Left kidney (tissue), 8 donors: ENCODE measurements around the gene ARPC2. TPM values are rescaled to one million over a fixed set of nuclear protein-coding genes. Genes with fewer than 3 reads are reported as not detected.
"Not testable (repeated sequence)": the region's sequence is repeated elsewhere in the genome, so short reads cannot be mapped to it uniquely, and the experiment has no call there.

Experiments used
- DNase-seq: peaks from one replicate; pipeline ENCODE4 v3.0.0-alpha.2; 2013
- long read RNA-seq, 8 donors: transcript quantifications; one replicate each; lab custom pipeline, GENCODE V29; 2026
- polyA plus RNA-seq: library from polyadenylated mRNA; unstranded; fragments of 120-200 nt; gene quantifications from one replicate; pipeline ENCODE4 v1.2.1, GENCODE V29; 2013; ENCODE audit not compliant: insufficient read length

Gene ARPC2
- 260 TPM for polyA plus RNA-seq
- long read RNA-seq, donor 1, transcript ARPC2-202 (11 exons, 1,505 nt), result major isoform, 137 of 379 reads
- long read RNA-seq, donor 1, transcript ARPC2-201 (10 exons, 1,605 nt), result minor isoform, 10 of 379 reads
- long read RNA-seq, donor 1, transcript ARPC2-216 (2 exons, 550 nt), result minor isoform, 16 of 379 reads
- long read RNA-seq, donor 1, partial matches to known transcripts, result 202 of 379 reads
- long read RNA-seq, donor 1, other reads (novel, unspliced or antisense), result 5 of 379 reads
- long read RNA-seq, donor 2, transcript ARPC2-209 (7 exons, 2,226 nt), result minor isoform, 6 of 201 reads
- long read RNA-seq, donor 2, transcript ARPC2-201 (10 exons, 1,605 nt), result minor isoform, 14 of 201 reads
- long read RNA-seq, donor 2, transcript ARPC2-216 (2 exons, 550 nt), result minor isoform, 6 of 201 reads
- long read RNA-seq, donor 2, transcript ARPC2-202 (11 exons, 1,505 nt), result major isoform, 73 of 201 reads
- long read RNA-seq, donor 2, partial matches to known transcripts, result 100 of 201 reads
- long read RNA-seq, donor 2, other reads (novel, unspliced or antisense), result 0 of 201 reads
- long read RNA-seq, donor 3, transcript ARPC2-216 (2 exons, 550 nt), result minor isoform, 6 of 202 reads
- long read RNA-seq, donor 3, transcript ARPC2-201 (10 exons, 1,605 nt), result minor isoform, 9 of 202 reads
- long read RNA-seq, donor 3, transcript ARPC2-202 (11 exons, 1,505 nt), result major isoform, 74 of 202 reads
- long read RNA-seq, donor 3, partial matches to known transcripts, result 109 of 202 reads
- long read RNA-seq, donor 3, other reads (novel, unspliced or antisense), result 0 of 202 reads
- long read RNA-seq, donor 4, transcript ARPC2-202 (11 exons, 1,505 nt), result minor isoform, 7 of 16 reads
- long read RNA-seq, donor 4, transcript ARPC2-216 (2 exons, 550 nt), result major isoform, 8 of 16 reads
- long read RNA-seq, donor 4, partial matches to known transcripts, result 0 of 16 reads
- long read RNA-seq, donor 4, other reads (novel, unspliced or antisense), result 0 of 16 reads
- long read RNA-seq, donor 5, transcript ARPC2-202 (11 exons, 1,505 nt), result major isoform, 176 of 322 reads
- long read RNA-seq, donor 5, transcript ARPC2-209 (7 exons, 2,226 nt), result minor isoform, 5 of 322 reads
- long read RNA-seq, donor 5, transcript ARPC2-201 (10 exons, 1,605 nt), result minor isoform, 18 of 322 reads
- long read RNA-seq, donor 5, transcript ARPC2-216 (2 exons, 550 nt), result minor isoform, 11 of 322 reads
- long read RNA-seq, donor 5, partial matches to known transcripts, result 102 of 322 reads
- long read RNA-seq, donor 5, other reads (novel, unspliced or antisense), result 7 of 322 reads
- long read RNA-seq, donor 6, transcript ARPC2-202 (11 exons, 1,505 nt), result major isoform, 114 of 209 reads
- long read RNA-seq, donor 6, transcript ARPC2-201 (10 exons, 1,605 nt), result minor isoform, 12 of 209 reads
- long read RNA-seq, donor 6, transcript ARPC2-216 (2 exons, 550 nt), result minor isoform, 17 of 209 reads
- long read RNA-seq, donor 6, partial matches to known transcripts, result 62 of 209 reads
- long read RNA-seq, donor 6, other reads (novel, unspliced or antisense), result 0 of 209 reads
- long read RNA-seq, donor 7, transcript ARPC2-202 (11 exons, 1,505 nt), result major isoform, 110 of 296 reads
- long read RNA-seq, donor 7, transcript ARPC2-201 (10 exons, 1,605 nt), result minor isoform, 11 of 296 reads
- long read RNA-seq, donor 7, transcript ARPC2-216 (2 exons, 550 nt), result minor isoform, 24 of 296 reads
- long read RNA-seq, donor 7, transcript ARPC2-209 (7 exons, 2,226 nt), result minor isoform, 5 of 296 reads
- long read RNA-seq, donor 7, partial matches to known transcripts, result 139 of 296 reads
- long read RNA-seq, donor 7, other reads (novel, unspliced or antisense), result 0 of 296 reads
- long read RNA-seq, donor 8, transcript ARPC2-201 (10 exons, 1,605 nt), result minor isoform, 6 of 93 reads
- long read RNA-seq, donor 8, transcript ARPC2-202 (11 exons, 1,505 nt), result major isoform, 51 of 93 reads
- long read RNA-seq, donor 8, transcript ARPC2-216 (2 exons, 550 nt), result minor isoform, 8 of 93 reads
- long read RNA-seq, donor 8, partial matches to known transcripts, result 25 of 93 reads
- long read RNA-seq, donor 8, other reads (novel, unspliced or antisense), result 0 of 93 reads

DNA sequence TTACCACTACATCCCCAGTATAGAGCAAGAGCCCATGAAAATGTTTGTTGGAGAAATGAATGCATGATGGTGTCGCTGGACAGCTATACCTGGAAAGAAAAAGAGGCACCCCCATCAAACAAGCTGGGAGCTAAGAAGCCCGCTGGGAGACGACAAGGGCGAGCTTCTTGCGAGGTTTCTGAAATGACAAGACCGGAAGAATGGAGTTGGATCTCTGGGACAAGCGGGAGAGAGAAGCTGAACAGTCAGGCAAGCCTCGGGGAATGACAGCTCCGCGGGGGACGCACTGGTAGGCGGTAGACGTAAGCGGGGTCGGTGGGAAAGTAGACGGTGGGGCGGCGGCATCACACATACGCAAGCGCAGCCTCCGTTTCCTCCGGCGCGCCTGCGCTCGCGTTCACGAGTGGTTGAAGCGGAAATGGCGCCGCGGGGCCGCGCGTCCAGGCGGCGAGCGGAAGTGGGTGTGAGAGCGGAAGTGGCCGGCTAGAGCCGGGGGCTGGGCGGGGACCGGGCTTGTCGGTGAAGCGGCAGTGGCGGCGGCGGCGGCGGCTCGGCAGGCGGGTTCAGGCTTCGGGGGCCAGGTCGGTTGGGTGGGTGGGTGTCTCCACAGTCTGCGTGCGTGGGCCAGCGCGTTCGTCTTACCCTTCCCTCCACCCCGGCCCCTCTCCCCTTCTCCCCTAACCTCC is at the start of gene ARPC2:
Gene ARPC2, plus strand, starts transcription at position 516 of the 686 bp plus-strand sequence. CDS start 282 bp downstream, outside the sequence.
- peak; percentile 96 for DNase-seq

DNA sequence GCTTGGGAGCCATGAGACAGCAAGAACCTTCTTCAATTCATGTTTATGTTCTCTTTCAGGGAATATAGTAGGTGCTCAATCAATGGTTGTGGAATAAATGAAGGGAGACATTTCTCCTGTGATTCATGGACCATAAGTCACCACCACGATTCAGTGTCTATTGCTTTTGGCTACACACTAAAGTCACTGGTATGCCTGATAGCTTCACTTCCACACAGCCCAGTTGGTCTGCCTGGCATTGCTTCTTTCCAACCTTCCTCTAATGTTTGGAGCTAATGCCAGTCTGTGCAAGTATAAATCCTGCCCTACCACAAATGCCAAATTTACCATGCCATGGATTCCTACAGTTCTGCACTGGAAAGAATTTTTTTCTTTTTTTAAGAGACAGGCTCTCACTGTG is 49.0 kb upstream of the ARPC2 start:
- DNase-seq, result no peak

DNA sequence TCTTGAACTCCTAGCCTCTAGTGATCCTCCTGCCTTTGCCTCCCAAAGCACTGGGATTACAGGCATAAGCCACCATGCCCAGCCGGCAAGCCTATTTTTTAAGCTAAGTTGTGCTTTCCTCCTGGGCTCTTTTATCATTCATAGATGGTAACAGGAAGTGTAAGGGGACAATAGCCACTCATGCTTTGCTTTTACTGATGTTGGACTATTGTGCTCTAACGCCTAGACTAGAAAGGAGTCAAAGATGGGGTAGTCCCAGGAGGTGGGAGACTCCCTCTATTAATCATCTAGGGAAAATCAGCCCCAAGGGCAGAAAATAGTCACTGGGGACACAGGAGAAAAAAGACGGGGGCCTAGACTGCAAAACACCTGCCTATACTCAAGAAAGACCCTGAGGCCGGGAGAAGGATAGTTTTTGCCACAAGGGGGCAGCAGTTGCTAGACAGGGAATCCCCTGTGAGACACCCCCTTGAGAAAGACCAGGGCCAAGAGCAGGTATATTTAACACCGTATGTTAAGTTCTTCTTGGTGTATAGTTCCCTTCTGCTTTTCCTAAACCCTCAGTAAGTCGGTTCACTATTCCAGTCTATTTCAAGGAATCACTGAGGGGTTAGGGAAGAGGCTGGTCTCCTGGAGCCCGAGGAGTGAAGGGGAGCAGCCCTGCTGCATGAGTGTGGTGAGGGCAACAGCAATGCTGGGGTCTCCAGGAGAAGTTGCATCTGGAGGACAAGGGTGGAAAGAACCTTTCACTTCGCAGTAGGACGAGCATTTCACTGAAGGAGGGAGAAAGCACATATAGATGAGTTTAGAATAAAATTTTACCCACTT is 48.1 kb upstream of the ARPC2 start:
- peak; percentile 38 for DNase-seq

- DNase-seq, result no peak
Observed at GRCh38 chr2:218169757-218170546, 47.0 kb upstream of the ARPC2 start.

DNA sequence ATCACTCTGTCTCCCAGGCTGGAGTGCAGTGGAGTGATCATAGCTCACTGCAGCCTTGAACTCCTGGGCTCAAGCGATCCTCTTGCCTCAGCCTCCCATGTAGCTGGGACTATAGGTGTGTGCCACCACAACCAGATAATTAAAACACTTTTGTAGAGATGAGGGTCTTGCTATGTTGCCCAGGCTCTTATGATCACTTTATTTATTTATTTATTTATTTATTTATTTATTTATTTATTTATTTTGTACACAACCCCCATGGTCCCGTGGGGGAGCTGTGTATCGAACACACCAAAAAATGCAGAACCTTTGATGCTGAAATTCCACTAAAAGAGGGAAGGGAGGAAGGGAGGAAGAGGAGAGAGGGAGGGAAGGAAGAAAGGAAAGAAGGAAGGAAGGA is 45.2 kb upstream of the ARPC2 start:
- not testable (repeated sequence) for DNase-seq

GRCh38 chr2:218172845-218173244 is 44.1 kb upstream of the ARPC2 start:
- DNase-seq, result no peak

DNA sequence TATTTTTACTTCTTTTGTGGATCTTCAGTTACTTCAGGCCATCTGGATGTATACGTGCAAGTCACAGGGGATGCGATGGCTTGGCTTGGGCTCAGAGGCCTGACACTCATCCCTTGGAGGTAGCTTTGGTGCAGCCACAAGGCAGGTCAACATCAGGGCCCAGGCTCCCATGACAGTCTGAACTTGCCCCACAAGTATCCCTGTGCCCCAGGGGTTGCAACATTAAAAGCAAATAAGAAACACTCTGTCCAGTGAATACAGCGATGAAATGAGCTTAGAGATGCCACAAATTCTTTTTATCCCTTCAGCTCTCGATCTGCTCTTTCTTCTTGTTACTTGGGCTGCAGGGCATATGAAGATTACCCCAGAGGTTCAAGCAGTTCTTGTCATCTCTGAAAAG is 37.2 kb upstream of the ARPC2 start:
- no peak for DNase-seq

DNA sequence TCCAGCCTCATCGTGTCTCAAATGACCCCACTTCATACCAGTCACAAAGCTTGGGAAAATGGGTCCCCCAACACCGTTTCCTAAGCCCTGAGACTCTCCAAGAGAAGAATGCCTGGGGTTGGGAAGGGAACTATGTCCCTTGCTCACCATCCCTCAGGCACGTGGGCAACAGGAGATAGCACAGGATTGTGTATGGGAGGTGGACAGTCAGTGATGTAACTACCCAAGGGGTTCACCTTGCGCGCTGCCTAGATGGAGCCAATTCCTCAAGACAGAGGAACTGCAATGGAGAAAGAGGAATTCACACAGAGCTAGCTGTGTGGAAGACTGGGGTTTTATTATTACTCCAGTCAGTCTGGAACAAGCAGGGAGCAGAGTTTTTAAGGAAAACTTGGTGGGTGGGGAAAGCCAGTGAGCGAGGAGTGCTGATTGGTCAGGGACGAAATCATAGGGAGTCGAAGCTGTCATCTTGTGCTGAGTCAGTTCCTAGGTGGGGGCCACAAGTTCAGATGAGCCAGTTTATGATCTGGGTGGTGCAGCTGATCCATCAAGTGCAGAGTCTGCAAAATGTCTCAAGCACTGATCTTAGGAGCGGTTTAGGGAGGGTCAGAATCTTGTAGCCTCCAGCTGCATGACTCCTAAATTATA is 36.4 kb upstream of the ARPC2 start:
- no peak for DNase-seq

- DNase-seq, result no peak
Observed at GRCh38 chr2:218184331-218184730, 32.7 kb upstream of the ARPC2 start.

DNA sequence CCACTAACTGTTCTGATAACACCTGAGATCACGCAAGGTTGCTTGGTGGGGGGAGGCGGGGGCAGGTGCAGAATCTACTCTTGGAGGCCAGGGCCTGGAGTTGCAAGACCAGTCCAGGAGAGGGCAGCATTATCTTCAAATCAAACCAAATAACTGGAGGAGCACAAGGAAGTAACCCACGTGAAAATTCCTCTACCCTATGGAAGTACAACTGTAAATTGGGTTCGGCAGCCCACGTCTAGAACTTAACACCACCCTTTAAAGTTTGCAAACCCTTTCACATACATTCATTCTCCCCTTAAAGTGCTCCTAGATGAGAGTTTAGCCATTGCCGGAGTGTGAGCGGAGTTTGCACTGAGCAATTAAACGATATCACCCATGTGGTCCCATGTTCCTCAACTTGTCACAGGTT is 30.6 kb upstream of the ARPC2 start:
- peak; percentile 56 for DNase-seq

DNA sequence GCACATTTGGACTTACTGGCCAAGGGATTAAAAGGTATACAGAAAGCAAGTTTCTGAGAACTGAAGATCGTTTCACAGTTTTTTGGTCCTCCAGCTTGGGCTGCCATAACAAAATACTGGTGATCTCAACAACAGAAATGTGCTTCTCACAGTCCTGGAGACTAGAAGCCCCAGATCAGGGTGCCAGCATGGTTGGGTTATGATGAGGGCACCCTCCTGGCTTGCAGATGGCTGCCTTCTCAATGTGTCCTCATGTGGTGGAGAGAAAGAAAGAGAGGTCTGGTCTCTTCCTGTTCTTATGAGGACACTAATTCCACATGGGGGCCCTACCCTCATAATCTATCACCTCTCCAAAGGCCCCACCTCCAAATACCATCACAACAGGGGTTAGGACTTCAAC is 30.1 kb upstream of the ARPC2 start:
- DNase-seq, result no peak

- DNase-seq, result no peak
Observed at GRCh38 chr2:218187296-218188015, 29.5 kb upstream of the ARPC2 start.

DNA sequence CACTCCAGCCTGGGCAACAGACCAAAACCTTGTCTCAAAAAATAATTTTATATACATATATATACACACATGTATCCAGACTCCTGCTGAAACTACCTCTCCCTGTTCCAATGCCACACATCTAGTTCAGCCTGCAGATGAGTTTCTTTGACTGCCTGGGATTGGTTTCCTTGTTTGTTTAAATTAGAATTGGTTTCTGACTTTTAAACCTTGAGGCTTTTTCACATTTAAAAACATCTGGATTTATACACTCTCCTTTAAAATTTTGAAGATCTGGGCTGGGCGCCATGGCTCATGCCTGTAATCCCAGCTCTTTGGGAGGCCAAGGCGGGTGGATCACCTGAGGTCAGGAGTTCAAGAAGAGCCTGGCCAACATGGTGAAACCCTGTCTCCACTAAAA is 28.5 kb upstream of the ARPC2 start:
- no peak for DNase-seq

DNA sequence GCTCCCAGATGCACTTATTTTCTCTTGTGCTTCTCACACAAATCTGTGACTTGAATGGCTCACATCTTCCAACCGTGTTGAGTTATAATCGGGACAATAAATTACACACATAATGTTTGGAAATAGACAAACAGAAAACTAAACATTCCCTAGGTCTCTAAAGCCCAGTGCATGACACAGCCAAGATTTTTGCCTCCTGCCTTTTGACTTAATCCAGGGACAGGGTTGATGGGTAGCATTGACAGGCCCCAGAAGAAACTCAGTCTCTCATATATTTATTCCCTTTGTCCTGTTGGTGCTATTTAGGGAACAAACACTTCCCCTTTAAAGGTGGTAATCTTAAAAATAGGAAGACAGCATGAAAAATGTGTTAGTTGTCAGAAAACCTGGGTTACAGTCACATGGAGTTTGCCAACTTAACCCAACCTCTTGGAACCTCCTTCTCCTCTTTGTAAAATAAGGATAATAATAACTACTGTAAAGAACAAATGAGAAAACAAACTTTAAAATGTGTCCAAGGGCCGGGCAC is 24.0 kb upstream of the ARPC2 start:
- no peak for DNase-seq

DNA sequence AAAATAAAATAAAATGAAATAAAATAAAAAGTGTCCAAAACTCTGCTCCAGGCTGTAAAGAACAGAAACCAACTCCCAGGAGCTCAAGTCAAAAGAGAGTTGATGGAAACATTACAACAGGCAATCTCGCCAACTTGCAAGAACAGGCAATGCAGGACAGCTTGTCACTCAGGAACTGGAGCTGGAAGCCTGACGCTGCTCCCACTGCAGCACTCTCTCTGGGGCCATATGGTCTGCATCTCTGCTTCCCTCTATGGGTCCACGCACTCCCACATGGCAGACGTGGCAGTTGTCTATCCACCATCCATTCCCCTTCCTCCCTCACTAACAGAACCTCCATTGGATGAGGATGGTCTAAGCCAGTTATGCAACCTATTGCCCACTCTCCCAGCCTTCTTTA is 23.3 kb upstream of the ARPC2 start:
- no peak for DNase-seq

- no peak for DNase-seq
Observed at GRCh38 chr2:218194880-218195279, 22.1 kb upstream of the ARPC2 start.

DNA sequence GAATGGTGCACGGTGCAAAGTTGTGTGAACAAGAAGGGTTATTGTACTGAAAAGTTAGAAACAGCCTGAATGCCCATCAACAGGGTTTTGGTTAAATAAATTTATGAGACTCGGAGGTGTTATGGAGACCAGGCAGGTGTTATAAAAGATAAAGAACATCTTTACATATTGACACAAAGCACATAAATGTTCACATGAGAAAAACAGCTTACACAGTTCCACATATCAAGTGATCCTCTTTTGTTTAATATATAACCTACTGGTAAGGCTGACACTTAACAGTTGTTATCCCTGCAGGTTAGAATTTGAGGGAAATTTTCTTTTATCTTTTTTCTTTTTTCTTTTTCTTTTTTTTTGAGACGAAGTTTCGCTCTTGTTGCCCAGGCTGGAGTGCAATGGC is 20.0 kb upstream of the ARPC2 start:
- DNase-seq, result no peak
